ENCODE measurements around the gene FBN1. TPM values are rescaled to one million over a fixed set of nuclear protein-coding genes. Genes with fewer than 3 reads are reported as not detected.

The FBN1 gene
- total and polyA plus RNA-seq, 8 donors: 4.7 to 384 (median 42.6) TPM

- intact Hi-C loops (cut with DNase I; ENCODE audit: low total_unique reads): loop anchor here (10.0 kb wide), 1 partner anchor 433 kb away; no protein-coding TSS in a partner anchor
- no peak overlapping the region for H3K27ac ChIP-seq
- H3K9me3 ChIP-seq: no peaks in the 10 kb centered on the region
- no peaks in the 10 kb centered on the region for H3K27me3 ChIP-seq
- no peak overlapping the region for H3K4me3 ChIP-seq
- H3K4me1 ChIP-seq: peaks cover 0 to 9% (median 4%) of the 10 kb centered on the region in 4 donors
- WGBS, 5 donors: 73 to 85% (median 81%) methylated on average over 2 of the region's 2 CpGs
- no peak for TF ChIP-seq POLR2AphosphoS5 (IDR thresholded peaks at IDR 0.05)
- no peak for TF ChIP-seq POLR2A (IDR thresholded peaks at IDR 0.05)
- no peaks in the 10 kb centered on the region for H3K36me3 ChIP-seq
- DNase-seq: no peak
These were observed 283.8 kb downstream of the FBN1 start for GRCh38 chr15:48361685-48362084.

- DNase-seq: no peak
- 82 to 98% (median 89%) methylated on average over 2 of the region's 2 CpGs for WGBS, 5 donors
These were observed 284.7 kb downstream of the FBN1 start for GRCh38 chr15:48360841-48361240.

More at GRCh38 chr15:48360841-48361240, 284.7 kb downstream of the FBN1 start:
- Histone ChIP-seq H3K36me3 (no peaks in the 10 kb centered on the region), H3K9me3 (no peaks in the 10 kb centered on the region), H3K27me3 (no peaks in the 10 kb centered on the region), H3K4me1 (peaks cover 0 to 9% (median 4%) of the 10 kb centered on the region in 4 donors), H3K4me3 (no peak overlapping the region), H3K27ac (no peak overlapping the region)
- intact Hi-C loops (cut with DNase I; ENCODE audit: low total_unique reads): loop anchor here (10.0 kb wide), 1 partner anchor 434 kb away; no protein-coding TSS in a partner anchor
- TF ChIP-seq EP300 (IDR thresholded peaks at IDR 0.05) (no peak), POLR2AphosphoS5 (IDR thresholded peaks at IDR 0.05) (no peak), POLR2A (IDR thresholded peaks at IDR 0.05) (no peak), CTCF (IDR thresholded peaks at IDR 0.05) (no peak)

Other genes starting within 250 kb of the FBN1 start
- 10 to 100 TPM in 4 of 5 donors, 1 to 10 TPM in 1; 9.8 to 36.2 (median 10.6) TPM for gene CEP152, start 165.4 kb upstream of the FBN1 start, total RNA-seq
- 1 to 10 TPM in 1 of 3 donors, under 1 TPM in 2; 0.61 to 1.8 (median 0.62) TPM for gene CEP152, start 165.4 kb upstream of the FBN1 start, polyA plus RNA-seq
- gene EID1, start 232.4 kb upstream of the FBN1 start, total RNA-seq: 100 to 1,000 TPM in 3 of 5 donors, 10 to 100 TPM in 2; 63.6 to 455 (median 101) TPM
- gene EID1, start 232.4 kb upstream of the FBN1 start, polyA plus RNA-seq: 100 to 1,000 TPM in 2 of 3 donors, 10 to 100 TPM in 1; 91.2 to 158 (median 126) TPM